ENCODE results near the gene MB21D2.

DNA sequence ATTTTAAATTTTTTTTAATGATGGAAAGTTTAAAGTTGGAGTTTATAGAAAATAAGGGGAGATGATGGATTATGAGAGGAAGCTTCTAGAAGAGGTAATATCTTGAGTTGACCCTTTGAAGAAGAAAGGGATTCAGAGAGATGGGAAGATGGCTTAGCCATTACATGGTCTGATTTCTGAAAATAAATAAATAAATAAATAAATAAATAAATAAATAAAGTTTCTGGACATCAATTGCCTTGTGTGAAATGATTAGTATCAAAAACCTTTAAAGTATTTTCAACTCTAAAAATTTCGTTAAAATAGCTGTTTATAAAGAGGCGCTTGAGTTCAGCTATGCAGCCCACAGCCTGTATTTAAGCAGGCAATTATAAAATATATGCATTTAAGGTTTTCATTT lies 93.3 kb downstream of the MB21D2 start:
- TF ChIP-seq POLR2A (IDR thresholded peaks at IDR 0.05; ENCODE audit: low read depth, low read length) (no peak), POLR2AphosphoS5 (IDR thresholded peaks at IDR 0.05; ENCODE audit: low read depth, low read length) (no peak)
